ENCODE data around the gene ZBTB38. TPM values are rescaled to one million over a fixed set of nuclear protein-coding genes. Genes with fewer than 3 reads are reported as not detected.
A peak's percentile ranks its signal among the peaks of the same experiment; 100 is the strongest.

ZBTB38 gene
- total RNA-seq, 4 donors from 2014 or later = 143 to 185 (median 165) TPM

DNA sequence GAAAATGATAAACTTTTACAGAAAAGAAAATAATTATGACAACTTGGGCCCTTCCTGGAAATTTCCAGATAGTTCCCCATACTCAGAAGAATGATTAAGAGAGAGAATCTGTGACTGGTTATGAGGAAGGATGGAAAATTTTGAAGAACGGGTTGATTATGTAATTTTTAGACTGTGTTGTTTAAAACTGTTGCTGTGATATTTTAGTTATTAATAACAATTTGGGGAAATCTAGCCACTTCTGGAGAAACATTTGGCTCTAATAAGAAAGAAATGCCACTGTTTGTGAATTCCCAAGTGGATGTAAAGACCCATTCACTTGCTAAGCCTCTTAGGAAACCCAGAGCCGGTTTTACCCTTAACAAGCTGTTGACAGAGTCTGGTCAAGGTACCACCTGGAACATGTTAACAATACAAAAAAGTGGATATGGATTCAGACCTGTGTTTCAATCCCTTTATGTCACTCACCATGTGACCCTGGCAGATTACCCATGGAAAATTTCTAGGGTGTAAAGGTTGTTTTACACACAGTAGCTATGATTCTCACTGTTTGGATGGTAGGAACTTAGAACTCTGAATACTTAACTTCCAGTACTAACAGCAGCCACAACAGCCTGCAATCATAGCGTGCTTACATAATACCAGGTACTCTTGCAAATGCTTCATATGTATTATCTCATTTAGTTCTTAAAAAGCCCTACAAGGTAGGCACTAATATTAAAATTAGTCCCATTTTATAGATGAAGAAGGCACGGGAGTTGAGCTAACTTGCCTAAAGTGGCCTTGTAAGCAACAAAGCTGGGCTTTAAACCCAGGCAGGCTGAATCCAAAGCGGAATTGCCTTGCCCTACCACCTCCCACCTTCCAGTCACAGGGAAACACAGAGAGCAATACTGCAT, 32.0 kb downstream of the ZBTB38 start:
- DNase-seq = no peak
- Histone ChIP-seq H3K27me3 (no peaks in the 10 kb centered on the region), H3K27ac (peak overlapping the region; percentile 98 to 99 (median 99)), H3K36me3 (peaks cover 8 to 11% of the 10 kb centered on the region in 2 donors), H3K4me1 (peaks cover 34 to 40% of the 10 kb centered on the region in 2 donors), H3K9me3 (no peaks in the 10 kb centered on the region), H3K4me3 (replicated peaks in 1 of 3) (no peak overlapping the region)
- intact Hi-C loops (cut with DNase I) = no loop called here
- TF ChIP-seq POLR2A (IDR thresholded peaks at IDR 0.05) = peak in 1 of 2 donors; percentile 46
- TF ChIP-seq, protein P1, sequence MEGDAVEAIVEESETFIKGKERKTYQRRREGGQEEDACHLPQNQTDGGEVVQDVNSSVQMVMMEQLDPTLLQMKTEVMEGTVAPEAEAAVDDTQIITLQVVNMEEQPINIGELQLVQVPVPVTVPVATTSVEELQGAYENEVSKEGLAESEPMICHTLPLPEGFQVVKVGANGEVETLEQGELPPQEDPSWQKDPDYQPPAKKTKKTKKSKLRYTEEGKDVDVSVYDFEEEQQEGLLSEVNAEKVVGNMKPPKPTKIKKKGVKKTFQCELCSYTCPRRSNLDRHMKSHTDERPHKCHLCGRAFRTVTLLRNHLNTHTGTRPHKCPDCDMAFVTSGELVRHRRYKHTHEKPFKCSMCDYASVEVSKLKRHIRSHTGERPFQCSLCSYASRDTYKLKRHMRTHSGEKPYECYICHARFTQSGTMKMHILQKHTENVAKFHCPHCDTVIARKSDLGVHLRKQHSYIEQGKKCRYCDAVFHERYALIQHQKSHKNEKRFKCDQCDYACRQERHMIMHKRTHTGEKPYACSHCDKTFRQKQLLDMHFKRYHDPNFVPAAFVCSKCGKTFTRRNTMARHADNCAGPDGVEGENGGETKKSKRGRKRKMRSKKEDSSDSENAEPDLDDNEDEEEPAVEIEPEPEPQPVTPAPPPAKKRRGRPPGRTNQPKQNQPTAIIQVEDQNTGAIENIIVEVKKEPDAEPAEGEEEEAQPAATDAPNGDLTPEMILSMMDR (IDR thresholded peaks at IDR 0.05) = no peak
- 66 to 75% methylated on average over 5 of the region's 5 CpGs for WGBS, 2 donors

DNA sequence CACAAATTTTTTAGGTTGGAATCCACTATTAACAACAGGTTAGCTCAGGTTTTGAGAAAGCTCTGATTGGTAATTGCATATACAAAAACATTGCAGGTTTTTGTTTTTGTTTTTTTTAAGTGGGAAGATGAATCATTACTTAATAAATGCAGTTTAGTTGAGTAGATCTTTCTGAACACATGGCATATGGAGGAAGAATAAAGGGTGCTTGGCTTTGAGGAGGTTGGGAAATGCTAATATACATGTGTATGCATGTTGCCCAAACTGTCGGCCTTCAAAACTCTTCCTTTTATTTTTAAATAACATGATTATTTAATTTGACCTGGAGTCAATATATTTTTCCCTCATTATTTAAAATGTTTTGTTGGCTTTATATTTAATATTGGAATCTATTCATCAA, 32.8 kb downstream of the ZBTB38 start:
- Histone ChIP-seq H3K4me3 (replicated peaks in 1 of 3) (no peak overlapping the region), H3K27ac (peak overlapping the region; percentile 98 to 99 (median 99)), H3K4me1 (peaks cover 36 to 40% of the 10 kb centered on the region in 2 donors), H3K9me3 (no peaks in the 10 kb centered on the region), H3K27me3 (no peaks in the 10 kb centered on the region), H3K36me3 (peaks cover 11 to 13% of the 10 kb centered on the region in 2 donors)
- intact Hi-C loops (cut with DNase I) = no loop called here
- DNase-seq = no peak
- TF ChIP-seq POLR2A (IDR thresholded peaks at IDR 0.05) = no peak
- WGBS, 2 donors = 93 to 97% methylated on average over 1 of the region's 1 CpG

DNA sequence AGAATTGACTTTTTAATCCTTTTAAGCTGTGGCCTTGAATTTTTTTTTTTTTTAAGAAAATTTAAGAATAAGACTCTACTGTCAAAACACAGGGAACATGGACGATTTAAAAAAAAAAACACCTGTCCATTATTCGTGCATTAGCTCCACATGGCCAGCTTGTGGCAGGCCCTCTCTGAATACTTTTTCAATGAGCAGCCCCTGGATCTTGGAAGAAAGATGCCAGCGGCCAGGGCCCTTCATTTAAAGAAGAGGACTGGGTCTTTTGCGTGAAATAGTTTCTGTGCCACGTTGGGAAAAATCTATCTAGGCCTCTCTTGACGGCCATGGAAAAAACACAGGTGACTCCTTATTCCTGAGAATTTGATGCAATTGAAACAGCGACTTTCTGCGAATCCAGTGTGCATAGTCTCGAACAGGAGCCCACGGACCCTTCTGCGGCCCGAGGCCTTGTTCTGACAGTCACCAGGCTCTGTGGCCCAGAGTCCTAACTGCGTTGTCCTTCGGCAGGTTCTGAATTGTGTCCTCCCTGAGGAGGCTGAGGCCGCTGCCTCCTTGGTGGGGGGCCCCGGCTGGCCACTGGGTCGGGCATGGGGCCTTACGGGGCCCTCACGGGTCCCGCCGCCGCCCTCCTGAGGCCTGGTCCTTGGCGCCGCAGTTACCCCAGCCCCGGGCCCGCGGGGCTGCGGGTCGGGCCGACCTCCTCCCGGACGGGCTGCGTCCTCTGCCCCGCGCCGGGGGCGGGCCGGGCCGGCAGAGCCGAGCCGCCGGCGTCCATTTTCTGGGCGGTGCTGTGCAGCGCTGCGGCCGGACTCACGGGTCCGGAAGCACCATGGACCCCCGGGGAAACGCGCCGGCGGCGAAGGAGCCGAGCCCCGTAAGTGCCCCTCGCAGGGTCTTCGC, 33.5 kb downstream of the ZBTB38 start:
- peak; percentile 45 to 46 for DNase-seq
- H3K9me3 ChIP-seq = no peaks in the 10 kb centered on the region
- no peaks in the 10 kb centered on the region for H3K27me3 ChIP-seq
- H3K36me3 ChIP-seq = peaks cover 11 to 14% of the 10 kb centered on the region in 2 donors
- peak overlapping the region; percentile 98 to 99 (median 99) for H3K27ac ChIP-seq
- intact Hi-C loops (cut with DNase I) = no loop called here
- H3K4me1 ChIP-seq = peaks cover 37 to 40% of the 10 kb centered on the region in 2 donors
- TF ChIP-seq POLR2A (IDR thresholded peaks at IDR 0.05) = peak in 1 of 2 donors; percentile 60
- TF ChIP-seq, protein P1 (IDR thresholded peaks at IDR 0.05) = no peak
- WGBS, 2 donors = 10 to 13% methylated on average over 19 to 20 of the region's 59 CpGs
- H3K4me3 ChIP-seq (replicated peaks in 1 of 3) = peak overlapping the region; percentile 56 to 73 (median 67)

DNA sequence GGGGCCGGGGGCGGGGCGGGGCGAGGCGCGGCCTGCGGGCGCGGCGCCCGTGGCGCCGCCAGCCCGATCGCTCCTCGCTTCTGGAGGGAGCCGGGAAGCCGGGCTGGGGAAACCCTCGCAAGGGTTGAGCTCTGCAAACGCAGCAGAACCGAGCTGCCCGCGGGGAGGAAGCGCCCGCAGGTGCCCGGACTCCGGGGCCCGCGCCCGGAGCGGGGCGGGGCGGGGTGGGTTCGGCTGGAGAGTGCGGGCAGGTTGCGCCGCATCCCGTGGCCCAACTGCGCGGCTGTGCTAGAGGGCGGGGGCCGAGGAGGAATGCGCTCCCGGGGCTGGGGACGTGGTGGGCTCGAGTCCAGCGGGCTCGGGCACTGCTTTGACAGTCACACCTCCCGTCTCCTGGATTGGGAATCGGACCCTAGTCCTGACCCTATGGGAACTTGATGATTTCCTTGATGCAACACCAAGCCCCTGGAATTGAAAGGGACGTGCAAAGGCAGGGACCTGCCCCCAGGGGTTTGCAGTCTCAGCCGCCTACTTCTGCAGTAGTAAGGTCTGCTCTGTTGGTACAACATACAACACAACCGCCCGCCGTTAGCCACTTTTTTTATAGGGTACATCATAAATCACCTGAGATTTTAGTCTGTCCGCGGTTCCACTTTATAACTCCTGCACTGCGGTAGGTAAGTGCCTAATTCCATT, 34.3 kb downstream of the ZBTB38 start:
- no peaks in the 10 kb centered on the region for H3K27me3 ChIP-seq
- TF ChIP-seq, protein P1 (IDR thresholded peaks at IDR 0.05) = peak in 1 of 6 experiments; percentile 23
- peak; percentile 16 to 61 for TF ChIP-seq POLR2A (IDR thresholded peaks at IDR 0.05)
- intact Hi-C loops (cut with DNase I) = no loop called here
- H3K27ac ChIP-seq = peak overlapping the region; percentile 98 to 99 (median 99)
- no peaks in the 10 kb centered on the region for H3K9me3 ChIP-seq
- peak; percentile 74 to 76 for DNase-seq
- H3K36me3 ChIP-seq = peaks cover 11 to 14% of the 10 kb centered on the region in 2 donors
- peaks cover 37 to 40% of the 10 kb centered on the region in 2 donors for H3K4me1 ChIP-seq
- 5% methylated on average over 8 to 9 of the region's 58 CpGs for whole genome bisulfite sequencing, 2 donors
- H3K4me3 ChIP-seq (replicated peaks in 1 of 3) = peak overlapping the region; percentile 56 to 73 (median 67)

DNA sequence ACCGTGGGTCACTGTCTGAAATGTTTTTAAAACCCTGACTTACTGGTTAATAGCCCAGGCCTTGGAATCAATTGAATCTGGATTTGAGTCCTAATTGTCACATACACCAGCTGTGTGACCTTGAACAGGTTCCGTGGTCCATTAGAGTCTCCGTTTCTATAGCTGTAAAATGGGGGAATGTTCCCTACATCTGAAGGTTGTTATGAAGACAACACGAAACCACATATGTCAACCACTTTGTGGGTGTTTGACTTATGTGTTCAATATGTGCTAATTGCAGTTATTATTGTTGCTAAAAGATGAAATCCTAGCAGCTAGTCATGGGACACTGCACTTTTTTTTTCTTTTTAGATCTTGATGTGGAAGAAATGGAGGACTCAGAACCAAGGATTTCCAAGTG, 35.3 kb downstream of the ZBTB38 start:
- Histone ChIP-seq H3K36me3 (peaks cover 11 to 14% of the 10 kb centered on the region in 2 donors), H3K4me3 (replicated peaks in 1 of 3) (no peak overlapping the region), H3K27me3 (no peaks in the 10 kb centered on the region), H3K4me1 (peaks cover 37 to 40% of the 10 kb centered on the region in 2 donors), H3K27ac (peak overlapping the region; percentile 98 to 99 (median 99)), H3K9me3 (no peaks in the 10 kb centered on the region)
- no peak for TF ChIP-seq POLR2A (IDR thresholded peaks at IDR 0.05)
- TF ChIP-seq, protein P1 (IDR thresholded peaks at IDR 0.05) = no peak
- WGBS, 2 donors = 74 to 84% methylated on average over 4 of the region's 4 CpGs
- intact Hi-C loops (cut with DNase I) = no loop called here
- no peak for DNase-seq

All from thyroid gland (tissue), 4 donors.